Esophagus muscularis mucosa (tissue), 4 donors: ENCODE measurements around the gene CDKL2. TPM values are rescaled to one million over a fixed set of nuclear protein-coding genes. Genes with fewer than 3 reads are reported as not detected.
"Not testable (repeated sequence)": the region's sequence is repeated elsewhere in the genome, so short reads cannot be mapped to it uniquely, and the experiment has no call there.

Experiments
- DNase-seq: peaks from one replicate; pipeline ENCODE4 v3.0.0-alpha.2; 2017; ENCODE audit errors: extremely low spot score
- H3K27ac ChIP-seq, 4 donors: fragments of 200-600 bp; sonication (generic); replicated peaks in 1 of 4; 1 replicate in 3 of 4; 2 replicates in 1 of 4; pipeline ENCODE4 v1.5.1; 2016 to 2019; ENCODE audit warnings: mild to moderate bottlenecking in 1 of 4
- H3K27me3 ChIP-seq, 4 donors: fragments of 200-600 bp; sonication (generic); one replicate each; pipeline versions ENCODE4 v1.5.1 to v1.6.0; 2016 to 2019
- H3K36me3 ChIP-seq, 4 donors: fragments of 200-600 bp; sonication (generic); one replicate each; pipeline ENCODE4 v1.5.1; 2016 to 2019
- H3K4me1 ChIP-seq, 4 donors: fragments of 200-600 bp; sonication (generic); one replicate each; pipeline ENCODE4 v1.5.1; 2016 to 2019
- H3K4me3 ChIP-seq, 4 donors: fragments of 200-600 bp; sonication (generic); 1 replicate in 2 of 4; 2 replicates in 2 of 4; pipeline ENCODE4 v1.5.1; 2016 to 2019; ENCODE audit warnings: mild to moderate bottlenecking in 4 of 4, moderate library complexity in 1 of 4
- H3K9me3 ChIP-seq, 4 donors: fragments of 200-600 bp; sonication (generic); 1 replicate in 3 of 4; 2 replicates in 1 of 4; pipeline ENCODE4 v1.5.1; 2016 to 2019
- CTCF ChIP-seq, 3 experiments: fragments of 200-600 bp in 2 of 3; fragments of 450-650 bp in 1 of 3; sonication (generic) in 2 of 3; IDR thresholded peaks; one replicate each; pipeline ENCODE4 v1.5.1; 2017 to 2019; ENCODE audit warnings: antibody characterized with exemption in 3 of 3, mild to moderate bottlenecking in 2 of 3, moderate library complexity in 1 of 3
- EP300 ChIP-seq: sonication (generic); formaldehyde crosslinking; IDR thresholded peaks from one replicate; pipeline ENCODE4 v1.6.1; 2017; ENCODE audit warnings: antibody characterized with exemption
- POLR2A ChIP-seq: fragments of 450-650 bp; IDR thresholded peaks from one replicate; pipeline ENCODE4 v1.6.1; 2017; ENCODE audit warnings: antibody characterized with exemption, moderate library complexity, mild to moderate bottlenecking, low read depth
- POLR2AphosphoS5 ChIP-seq, 2 donors: sonication (generic); formaldehyde crosslinking; IDR thresholded peaks; one replicate each; pipeline ENCODE4 v1.6.1; 2017; ENCODE audit warnings: antibody characterized with exemption in 2 of 2
- WGBS: methylation state at CpG from one replicate; pipeline ENCODE4 v1.1.5; 2018; 5-methylcytosine and 5-hydroxymethylcytosine counted together
- intact Hi-C: fragments of 100-400 bp; cut with DNase I; formaldehyde crosslinking; loops from one replicate; pipeline ENCODE4 v1.15.1; 2023
- total RNA-seq, 4 donors: library from RNA; depleted of rRNA; stranded (reverse); fragments of >200 nt; gene quantifications; one replicate each; pipeline versions ENCODE4 v1.1.0 to v1.2.1, GENCODE V29; 2016

The CDKL2 gene
- total RNA-seq, 4 donors from 2014 or later, result 2.9 to 6.2 (median 3.1) TPM

- intact Hi-C loops, result no loop called here
- WGBS, result 84% methylated on average over 3 of the region's 3 CpGs
- no peaks in the 10 kb centered on the region for H3K9me3 ChIP-seq
Observed at GRCh38 chr4:75544870-75545269, 85.5 kb downstream of the CDKL2 start.

DNA sequence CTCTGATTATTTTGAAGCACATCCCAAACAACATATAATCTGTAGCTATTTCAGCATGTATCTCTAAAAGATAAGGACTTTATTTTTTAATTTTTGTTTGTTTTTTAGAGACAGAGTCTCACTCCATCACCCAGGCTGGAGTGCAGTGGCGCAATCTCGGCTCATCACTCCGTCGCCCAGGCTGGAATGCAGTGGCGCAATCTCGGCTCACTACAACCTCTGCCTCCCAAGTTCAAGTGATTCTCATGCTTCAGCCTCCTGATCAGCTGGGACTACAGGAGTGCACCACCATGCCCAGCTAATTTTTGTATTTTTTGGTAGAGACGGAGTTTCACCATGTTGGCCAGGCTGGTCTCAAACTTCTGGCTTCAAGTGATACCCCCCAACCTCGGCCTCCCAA lies 86.1 kb downstream of the CDKL2 start:
- DNase-seq, H3K27me3 ChIP-seq, intact Hi-C loops, H3K9me3 ChIP-seq, H3K4me3 ChIP-seq, H3K4me1 ChIP-seq, H3K27ac ChIP-seq: not testable (repeated sequence)
- peaks cover 0 to 33% (median 24%) of the 10 kb centered on the region in 4 donors for H3K36me3 ChIP-seq
- WGBS, result 94% methylated on average over 8 of the region's 8 CpGs

More at GRCh38 chr4:75544870-75545269, 85.5 kb downstream of the CDKL2 start:
- H3K4me3 ChIP-seq, result no peak overlapping the region
- H3K4me1 ChIP-seq, result peaks cover 0 to 6% (median 0%) of the 10 kb centered on the region in 4 donors
- DNase-seq, result no peak
- H3K27me3 ChIP-seq, result no peaks in the 10 kb centered on the region
- H3K36me3 ChIP-seq, result peaks cover 0 to 27% (median 23%) of the 10 kb centered on the region in 4 donors
- no peak overlapping the region for H3K27ac ChIP-seq
- TF ChIP-seq POLR2A (no peak), CTCF (IDR thresholded peaks at IDR 0.05) (no peak), EP300 (no peak), POLR2AphosphoS5 (IDR thresholded peaks at IDR 0.05) (no peak)

DNA sequence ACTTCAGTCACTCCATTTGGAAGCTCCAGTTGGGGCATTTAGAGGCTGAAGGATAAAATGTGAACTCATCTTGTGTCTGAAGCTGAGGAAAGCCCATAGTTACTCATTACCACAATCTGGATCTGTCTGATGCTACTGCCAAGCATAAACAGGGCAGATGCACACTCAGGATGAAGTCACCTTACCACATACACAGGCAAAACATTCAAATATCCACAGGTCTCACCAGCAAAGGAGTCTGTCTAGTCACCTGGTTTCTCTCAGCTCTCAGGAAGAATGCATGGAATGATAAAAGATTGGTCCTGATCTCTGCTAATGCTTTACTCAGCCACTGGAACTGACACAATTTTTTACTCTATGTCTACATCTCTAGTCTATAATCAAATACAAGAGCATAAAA lies 87.5 kb downstream of the CDKL2 start:
- TF ChIP-seq POLR2AphosphoS5 (IDR thresholded peaks at IDR 0.05) (no peak), EP300 (no peak), CTCF (IDR thresholded peaks at IDR 0.05) (no peak), POLR2A (no peak)
- Histone ChIP-seq H3K9me3 (no peaks in the 10 kb centered on the region), H3K36me3 (peaks cover 0 to 33% (median 28%) of the 10 kb centered on the region in 4 donors), H3K4me1 (peaks cover 0 to under 1% (median 0%) of the 10 kb centered on the region in 4 donors), H3K4me3 (no peak overlapping the region), H3K27ac (no peak overlapping the region), H3K27me3 (no peaks in the 10 kb centered on the region)
- intact Hi-C loops, result no loop called here
- no peak for DNase-seq

DNA sequence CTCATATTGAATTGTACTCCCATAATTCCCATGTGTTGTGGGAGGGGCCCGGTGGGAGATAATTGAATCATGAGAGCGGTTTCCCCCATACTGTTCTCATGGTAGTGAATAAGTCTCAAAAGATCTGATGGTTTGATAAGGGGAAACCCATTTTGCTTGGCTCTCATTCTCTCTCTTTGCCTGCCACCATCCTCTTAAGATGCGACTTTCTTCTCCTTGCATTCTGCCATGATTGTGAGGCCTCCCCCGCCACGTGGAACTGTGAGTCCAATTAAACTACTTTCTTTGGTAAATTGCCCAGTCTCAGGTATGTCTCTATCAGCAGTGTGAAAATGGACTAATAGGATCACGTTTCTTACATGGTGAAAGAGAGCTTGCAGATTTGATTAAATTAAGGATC lies 93.0 kb downstream of the CDKL2 start:
- intact Hi-C loops, DNase-seq, H3K4me1 ChIP-seq, H3K27ac ChIP-seq, H3K27me3 ChIP-seq, H3K4me3 ChIP-seq, H3K9me3 ChIP-seq: not testable (repeated sequence)
- WGBS, result 94% methylated on average over 6 of the region's 6 CpGs
- H3K36me3 ChIP-seq, result peaks cover 0 to 28% (median 16%) of the 10 kb centered on the region in 4 donors

DNA sequence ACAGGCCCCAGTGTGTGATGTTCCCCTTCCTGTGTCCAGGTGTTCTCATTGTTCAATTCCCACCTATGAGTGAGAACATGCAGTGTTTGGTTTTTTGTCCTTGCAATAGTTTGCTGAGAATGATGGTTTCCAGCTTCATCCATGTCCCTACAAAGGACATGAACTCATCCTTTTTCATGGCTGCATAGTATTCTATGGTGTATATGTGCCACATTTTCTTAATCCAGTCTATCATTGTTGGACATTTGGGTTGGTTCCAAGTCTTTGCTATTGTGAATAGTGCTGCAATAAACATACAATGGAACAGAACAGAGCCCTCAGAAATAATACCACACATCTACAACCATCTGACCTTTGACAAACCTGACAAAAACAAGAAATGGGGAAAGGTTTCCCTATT lies 96.4 kb downstream of the CDKL2 start:
- H3K36me3 ChIP-seq, result peaks cover 9 to 57% (median 35%) of the 10 kb centered on the region in 4 donors
- H3K4me3 ChIP-seq, H3K27me3 ChIP-seq, H3K4me1 ChIP-seq, H3K9me3 ChIP-seq, intact Hi-C loops, DNase-seq, H3K27ac ChIP-seq: not testable (repeated sequence)

- 99% methylated on average over 4 of the region's 4 CpGs for whole genome bisulfite sequencing
- peaks cover 9 to 59% (median 38%) of the 10 kb centered on the region in 4 donors for H3K36me3 ChIP-seq
Observed at GRCh38 chr4:75533339-75533887, 96.9 kb downstream of the CDKL2 start.

GRCh38 chr4:75531536-75532143 lies 98.7 kb downstream of the CDKL2 start:
- WGBS, result 98% methylated on average over 7 of the region's 7 CpGs
- H3K27me3 ChIP-seq, H3K9me3 ChIP-seq, H3K4me1 ChIP-seq, DNase-seq, H3K27ac ChIP-seq, intact Hi-C loops, H3K4me3 ChIP-seq: not testable (repeated sequence)
- H3K36me3 ChIP-seq, result peaks cover 18 to 69% (median 52%) of the 10 kb centered on the region in 4 donors

More at GRCh38 chr4:75533339-75533887, 96.9 kb downstream of the CDKL2 start:
- H3K4me1 ChIP-seq, H3K9me3 ChIP-seq, H3K27ac ChIP-seq, intact Hi-C loops, DNase-seq, H3K27me3 ChIP-seq, H3K4me3 ChIP-seq: not testable (repeated sequence)
